Ascending aorta (tissue), 2 donors: Measurements from ENCODE around the gene EMILIN2. TPM values are rescaled to one million over a fixed set of nuclear protein-coding genes. Genes with fewer than 3 reads are reported as not detected.

Experiments used
- DNase-seq, 2 donors: peaks; one replicate each; pipeline ENCODE4 v3.0.0-alpha.2; 2019; ENCODE audit warnings: low spot score in 2 of 2
- H3K27ac ChIP-seq, 2 donors: fragments of 200-600 bp; sonication (generic); one replicate each; pipeline ENCODE4 v1.5.1; 2016 to 2017; ENCODE audit warnings: mild to moderate bottlenecking in 1 of 2
- H3K27me3 ChIP-seq: fragments of 200-600 bp; sonication (generic); one replicate; pipeline ENCODE4 v1.5.1; 2017
- H3K36me3 ChIP-seq, 2 donors: fragments of 200-600 bp; sonication (generic); one replicate each; pipeline ENCODE4 v1.5.1; 2016
- H3K4me1 ChIP-seq, 2 donors: fragments of 200-600 bp; sonication (generic); one replicate each; pipeline ENCODE4 v1.5.1; 2016 to 2017; ENCODE audit warnings: mild to moderate bottlenecking in 1 of 2
- H3K4me3 ChIP-seq, 2 donors: fragments of 200-600 bp; sonication (generic); one replicate each; pipeline ENCODE4 v1.5.1; 2016 to 2017; ENCODE audit warnings: mild to moderate bottlenecking in 1 of 2
- H3K9me3 ChIP-seq, 2 donors: fragments of 200-600 bp; sonication (generic); one replicate each; pipeline ENCODE4 v1.5.1; 2016
- CTCF ChIP-seq, 3 experiments: fragments of 200-600 bp in 2 of 3; fragments of 450-650 bp in 1 of 3; sonication (generic) in 2 of 3; IDR thresholded peaks; one replicate each; pipeline ENCODE4 v1.5.1; 2016 to 2019; ENCODE audit warnings: antibody characterized with exemption in 3 of 3, mild to moderate bottlenecking in 1 of 3, moderate library complexity in 1 of 3
- intact Hi-C: fragments of 100-400 bp; cut with DNase I; formaldehyde crosslinking; loops from one replicate; pipeline ENCODE4 v1.15.1; 2023
- total RNA-seq: library from RNA; depleted of rRNA; stranded (reverse); fragments of >200 nt; gene quantifications from one replicate; pipeline ENCODE4 v1.1.0, GENCODE V29; 2016

EMILIN2 gene
- total RNA-seq, 1 donor from 2014 or later: 22.4 TPM

- Histone ChIP-seq H3K27me3 (no peaks in the 10 kb centered on the region), H3K9me3 (no peaks in the 10 kb centered on the region), H3K4me1 (peaks cover 0 to 3% of the 10 kb centered on the region in 2 donors), H3K27ac (no peak overlapping the region), H3K36me3 (peaks cover 0 to 7% of the 10 kb centered on the region in 2 donors), H3K4me3 (peak overlapping the region in 1 of 2 donors; percentile 66)
- DNase-seq: peak in 1 of 2 donors; percentile 60
- no peak for TF ChIP-seq CTCF (IDR thresholded peaks at IDR 0.05)
- intact Hi-C loops: loop anchor here (5.0 kb wide), 1 partner anchor 100 kb away; no protein-coding TSS in a partner anchor
Measured at GRCh38 chr18:2907550-2908135, 60.8 kb downstream of the EMILIN2 start.

- H3K36me3 ChIP-seq: peaks cover 0 to 14% of the 10 kb centered on the region in 2 donors
- no peaks in the 10 kb centered on the region for H3K9me3 ChIP-seq
- intact Hi-C loops: loop anchor here (5.0 kb wide), 1 partner anchor 101 kb away; no protein-coding TSS in a partner anchor
- no peak overlapping the region for H3K4me3 ChIP-seq
- no peaks in the 10 kb centered on the region for H3K27me3 ChIP-seq
- no peak for TF ChIP-seq CTCF (IDR thresholded peaks at IDR 0.05)
- peak in 1 of 2 donors; percentile 56 for DNase-seq
- no peak overlapping the region for H3K27ac ChIP-seq
- H3K4me1 ChIP-seq: no peaks in the 10 kb centered on the region
Measured at GRCh38 chr18:2908166-2908945, 61.5 kb downstream of the EMILIN2 start.

GRCh38 chr18:2908946-2909335 lies 62.1 kb downstream of the EMILIN2 start:
- Histone ChIP-seq H3K27ac (no peak overlapping the region), H3K9me3 (no peaks in the 10 kb centered on the region), H3K27me3 (no peaks in the 10 kb centered on the region), H3K4me3 (no peak overlapping the region), H3K4me1 (no peaks in the 10 kb centered on the region), H3K36me3 (peaks cover 4 to 20% of the 10 kb centered on the region in 2 donors)
- peak in 1 of 2 donors; percentile 58 for DNase-seq
- intact Hi-C loops: loop anchor here (5.0 kb wide), 1 partner anchor 102 kb away; no protein-coding TSS in a partner anchor
- TF ChIP-seq CTCF (IDR thresholded peaks at IDR 0.05): no peak

GRCh38 chr18:2909431-2910140 lies 62.8 kb downstream of the EMILIN2 start:
- DNase-seq: peak in 1 of 2 donors; percentile 52
- no peaks in the 10 kb centered on the region for H3K27me3 ChIP-seq
- H3K36me3 ChIP-seq: peaks cover 10 to 25% of the 10 kb centered on the region in 2 donors
- H3K4me3 ChIP-seq: no peak overlapping the region
- intact Hi-C loops: loop anchor here (5.0 kb wide), 1 partner anchor 102 kb away; no protein-coding TSS in a partner anchor
- no peak overlapping the region for H3K27ac ChIP-seq
- H3K4me1 ChIP-seq: no peaks in the 10 kb centered on the region
- H3K9me3 ChIP-seq: no peaks in the 10 kb centered on the region
- no peak for TF ChIP-seq CTCF (IDR thresholded peaks at IDR 0.05)

GRCh38 chr18:2910261-2910660 lies 63.5 kb downstream of the EMILIN2 start:
- TF ChIP-seq CTCF (IDR thresholded peaks at IDR 0.05): no peak

More at GRCh38 chr18:2910261-2910660, 63.5 kb downstream of the EMILIN2 start:
- H3K4me3 ChIP-seq: no peak overlapping the region
- peak in 1 of 2 donors; percentile 48 for DNase-seq
- no peak overlapping the region for H3K27ac ChIP-seq
- no peaks in the 10 kb centered on the region for H3K4me1 ChIP-seq
- H3K27me3 ChIP-seq: no peaks in the 10 kb centered on the region
- no peaks in the 10 kb centered on the region for H3K9me3 ChIP-seq
- peaks cover 16 to 31% of the 10 kb centered on the region in 2 donors for H3K36me3 ChIP-seq
- intact Hi-C loops: no loop called here
